DOHH2 (cell line): ENCODE data around the gene ASCC2.

ENCODE experiments used
- H3F3A ChIP-seq: fragments of 200-600 bp; sonication (generic), shearing (Covaris generic); 2 replicates; pipeline ENCODE4 v1.6.0; 2016; ENCODE audit warnings: antibody characterized with exemption, mild to moderate bottlenecking; ENCODE audit not compliant: control insufficient read depth, insufficient read depth
- H3K27ac ChIP-seq: fragments of 200-600 bp; sonication (generic); 2 replicates; pipeline ENCODE4 v1.5.1; 2014; ENCODE audit warnings: low read depth, mild to moderate bottlenecking, low read length, moderate library complexity
- H3K27me3 ChIP-seq: fragments of 200-600 bp; sonication (generic); 2 replicates; pipeline ENCODE4 v1.6.1; 2014; ENCODE audit warnings: mild to moderate bottlenecking, low read length, mixed read lengths; ENCODE audit not compliant: control insufficient read depth
- H3K36me3 ChIP-seq: fragments of 200-600 bp; sonication (generic); 2 replicates; pipeline ENCODE4 v1.6.1; 2014; ENCODE audit warnings: mild to moderate bottlenecking, low read length, moderate library complexity, mixed read lengths; ENCODE audit not compliant: control insufficient read depth
- H3K4me1 ChIP-seq: fragments of 200-600 bp; sonication (generic); 2 replicates; pipeline ENCODE4 v1.6.1; 2014; ENCODE audit warnings: mild to moderate bottlenecking, low read length, mixed read lengths; ENCODE audit not compliant: control insufficient read depth
- H3K4me2 ChIP-seq: fragments of 200-600 bp; sonication (generic); 2 replicates; pipeline ENCODE4 v1.6.0; 2014; ENCODE audit warnings: mild to moderate bottlenecking, low read length, moderate library complexity
- H3K4me3 ChIP-seq: fragments of 200-600 bp; sonication (generic); 2 replicates; pipeline ENCODE4 v1.5.1; 2014; ENCODE audit warnings: mild to moderate bottlenecking, low read length, mixed read lengths
- H3K79me2 ChIP-seq: fragments of 200-600 bp; sonication (generic); 2 replicates; pipeline ENCODE4 v1.6.1; 2014; ENCODE audit warnings: mild to moderate bottlenecking, low read length, mixed read lengths; ENCODE audit not compliant: control insufficient read depth
- H3K9me2 ChIP-seq: fragments of 200-600 bp; sonication (generic); replicated peaks from 2 replicates; pipeline ENCODE4 v1.6.1; 2014; ENCODE audit warnings: mild to moderate bottlenecking, low read length, mixed read lengths; ENCODE audit not compliant: control insufficient read depth
- H3K9me3 ChIP-seq: fragments of 200-600 bp; sonication (generic); 2 replicates; pipeline ENCODE4 v1.6.1; 2014; ENCODE audit warnings: antibody characterized with exemption, low read length, mixed read lengths; ENCODE audit not compliant: control insufficient read depth, insufficient read depth
- H4K20me1 ChIP-seq: fragments of 200-600 bp; sonication (generic); 2 replicates; pipeline ENCODE4 v1.6.0; 2014; ENCODE audit warnings: low read depth, mild to moderate bottlenecking, antibody characterized with exemption, low read length, moderate library complexity; ENCODE audit not compliant: control insufficient read depth, insufficient read depth
- EZH2phosphoT487 ChIP-seq: fragments of 200-600 bp; sonication (generic); IDR thresholded peaks from 2 replicates; pipeline ENCODE4 v1.6.1; 2017; ENCODE audit warnings: borderline replicate concordance, mild to moderate bottlenecking, antibody characterized with exemption, low read length, moderate library complexity, mixed read lengths
- TF ChIP-seq, protein P1 (sequence below): fragments of 200-600 bp; sonication (generic); IDR thresholded peaks from one replicate; pipeline ENCODE4 v1.5.1; 2014; ENCODE audit warnings: antibody characterized with exemption, mild to moderate bottlenecking, low read depth, low read length; ENCODE audit not compliant: poor library complexity, severe bottlenecking

ASCC2 gene

DNA sequence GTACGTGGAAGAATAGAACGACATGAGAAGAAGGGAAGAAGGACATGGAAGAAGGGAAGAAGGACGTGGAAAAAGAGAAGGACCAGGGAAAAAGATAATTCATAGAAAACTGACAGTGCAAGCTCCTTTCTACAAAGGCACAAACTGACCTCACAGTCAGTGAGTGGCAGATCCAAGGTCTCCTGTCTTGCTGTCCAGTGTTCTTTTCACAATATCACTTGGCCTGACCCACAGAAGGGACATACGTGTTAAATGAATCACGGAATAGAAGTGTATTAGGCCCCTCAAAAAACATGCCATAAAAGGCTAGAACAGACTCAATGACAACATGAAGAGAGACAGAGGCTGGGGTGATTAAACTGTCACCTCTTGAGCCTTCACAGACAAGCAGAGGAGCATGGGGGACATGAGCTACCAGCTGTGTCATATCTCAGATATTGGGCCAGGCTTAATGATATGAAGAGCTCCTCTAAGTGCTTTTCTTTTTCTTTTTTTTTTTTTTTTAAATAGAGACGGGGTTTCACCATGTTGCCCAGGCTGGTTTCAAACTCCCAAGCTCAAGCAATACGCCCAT, 4.6 kb downstream of the ASCC2 start:
- Histone ChIP-seq H3F3A (no peaks in the 10 kb centered on the region), H3K36me3 (peaks cover 51% of the 10 kb centered on the region)

DNA sequence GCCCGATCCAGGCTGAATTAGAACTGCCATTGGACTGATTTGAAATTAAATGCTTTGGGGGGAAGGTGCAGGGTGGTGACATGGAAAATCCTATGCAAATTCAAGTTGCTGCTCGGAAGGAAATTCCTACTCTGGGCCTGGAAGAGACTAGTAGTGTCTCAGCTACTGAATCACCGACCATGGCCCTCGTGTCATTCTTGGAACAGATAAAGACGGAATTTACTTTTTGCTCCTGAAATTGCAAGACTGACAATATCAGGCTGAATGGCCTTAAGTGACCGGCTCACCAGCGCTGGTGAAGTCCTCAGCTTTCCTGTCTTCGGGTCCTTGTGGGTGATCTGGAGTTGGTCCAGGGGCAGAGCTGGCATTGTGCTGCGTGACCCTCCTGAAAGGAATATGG, 6.1 kb downstream of the ASCC2 start:
- Histone ChIP-seq H3K27ac (no peak overlapping the region), H3K9me3 (no peaks in the 10 kb centered on the region), H3K4me1 (peaks cover 3% of the 10 kb centered on the region), H3K4me2 (no peak overlapping the region), H3K79me2 (peaks cover 25% of the 10 kb centered on the region), H4K20me1 (no peaks in the 10 kb centered on the region), H3K4me3 (no peak overlapping the region), H3K27me3 (no peaks in the 10 kb centered on the region), H3F3A (no peaks in the 10 kb centered on the region), H3K9me2 (no peaks in the 10 kb centered on the region), H3K36me3 (peaks cover 52% of the 10 kb centered on the region)
- TF ChIP-seq EZH2phosphoT487 = no peak
- TF ChIP-seq, protein P1, sequence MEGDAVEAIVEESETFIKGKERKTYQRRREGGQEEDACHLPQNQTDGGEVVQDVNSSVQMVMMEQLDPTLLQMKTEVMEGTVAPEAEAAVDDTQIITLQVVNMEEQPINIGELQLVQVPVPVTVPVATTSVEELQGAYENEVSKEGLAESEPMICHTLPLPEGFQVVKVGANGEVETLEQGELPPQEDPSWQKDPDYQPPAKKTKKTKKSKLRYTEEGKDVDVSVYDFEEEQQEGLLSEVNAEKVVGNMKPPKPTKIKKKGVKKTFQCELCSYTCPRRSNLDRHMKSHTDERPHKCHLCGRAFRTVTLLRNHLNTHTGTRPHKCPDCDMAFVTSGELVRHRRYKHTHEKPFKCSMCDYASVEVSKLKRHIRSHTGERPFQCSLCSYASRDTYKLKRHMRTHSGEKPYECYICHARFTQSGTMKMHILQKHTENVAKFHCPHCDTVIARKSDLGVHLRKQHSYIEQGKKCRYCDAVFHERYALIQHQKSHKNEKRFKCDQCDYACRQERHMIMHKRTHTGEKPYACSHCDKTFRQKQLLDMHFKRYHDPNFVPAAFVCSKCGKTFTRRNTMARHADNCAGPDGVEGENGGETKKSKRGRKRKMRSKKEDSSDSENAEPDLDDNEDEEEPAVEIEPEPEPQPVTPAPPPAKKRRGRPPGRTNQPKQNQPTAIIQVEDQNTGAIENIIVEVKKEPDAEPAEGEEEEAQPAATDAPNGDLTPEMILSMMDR = no peak

More for the DNA sequence above, 4.6 kb downstream of the ASCC2 start:
- Histone ChIP-seq H3K4me1 (peaks cover 12% of the 10 kb centered on the region), H3K79me2 (peaks cover 35% of the 10 kb centered on the region), H3K27ac (no peak overlapping the region), H3K27me3 (no peaks in the 10 kb centered on the region), H3K4me2 (no peak overlapping the region), H3K4me3 (no peak overlapping the region), H4K20me1 (0 out of 2 replicates have a peak, but pooled peaks cover 3% of the 10 kb centered on the region), H3K9me3 (no peaks in the 10 kb centered on the region), H3K9me2 (no peaks in the 10 kb centered on the region)
- no peak for TF ChIP-seq EZH2phosphoT487
- TF ChIP-seq, protein P1 = no peak

DNA sequence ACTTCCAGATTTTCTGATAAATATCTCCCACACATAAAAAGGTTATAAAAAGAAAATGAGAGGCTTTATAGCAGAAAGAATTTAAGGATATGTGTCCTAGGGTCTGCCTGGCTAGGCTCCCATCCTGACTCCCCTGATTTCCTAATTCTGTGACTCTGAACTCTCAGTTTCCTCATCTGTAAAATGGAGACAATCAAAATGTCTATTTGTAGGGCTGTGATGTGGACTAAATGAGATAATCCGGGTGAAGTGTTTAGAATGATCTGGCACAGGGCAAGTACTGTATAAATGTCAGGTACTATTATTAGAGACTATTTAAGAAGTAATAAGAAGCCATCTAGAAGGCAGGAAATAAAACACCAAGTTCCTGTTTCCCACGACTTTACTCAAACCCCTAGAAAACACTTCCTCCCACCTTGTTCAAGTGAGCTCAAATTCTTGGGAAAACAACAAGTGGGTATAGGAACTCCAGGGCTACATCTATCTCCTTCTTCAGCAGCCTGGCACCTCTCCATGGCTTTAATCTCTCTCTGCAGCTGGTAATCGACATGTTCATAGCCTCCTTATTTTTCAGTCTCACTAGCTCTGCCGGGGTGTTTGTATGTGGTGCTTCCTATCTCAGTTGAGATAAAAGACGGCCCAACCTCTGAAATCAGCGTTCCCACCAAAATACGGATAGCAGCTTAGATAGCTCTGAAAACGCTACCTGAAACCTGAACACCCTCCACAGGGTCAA, 6.7 kb downstream of the ASCC2 start:
- TF ChIP-seq, protein P1 = no peak
- no peak for TF ChIP-seq EZH2phosphoT487
- Histone ChIP-seq H3K9me3 (no peaks in the 10 kb centered on the region), H3F3A (no peaks in the 10 kb centered on the region), H3K4me1 (no peaks in the 10 kb centered on the region), H3K79me2 (peaks cover 19% of the 10 kb centered on the region), H3K4me2 (no peak overlapping the region), H3K4me3 (no peak overlapping the region), H3K36me3 (peaks cover 52% of the 10 kb centered on the region), H3K27me3 (no peaks in the 10 kb centered on the region), H3K27ac (no peak overlapping the region), H3K9me2 (no peaks in the 10 kb centered on the region), H4K20me1 (no peaks in the 10 kb centered on the region)
